K562 (cell line): ENCODE measurements around the gene SH3TC1. TPM values are rescaled to one million over a fixed set of nuclear protein-coding genes. Genes with fewer than 3 reads are reported as not detected.

Experiments
- CBFA2T3 ChIP-seq: fragments of 450-650 bp; IDR thresholded peaks from 2 replicates; pipeline ENCODE4 v1.6.1; 2017
- KDM5B ChIP-seq: fragments of 200-600 bp; sonication (generic); IDR thresholded peaks from 2 replicates; pipeline ENCODE4 v1.6.1; 2012; ENCODE audit warnings: low read depth, mild to moderate bottlenecking, moderate library complexity, low read length, control low read depth, inconsistent platforms; ENCODE audit not compliant: insufficient replicate concordance
- NR2C1 ChIP-seq, 2 experiments: fragments of 450-650 bp; IDR thresholded peaks; 2 replicates each; pipeline ENCODE4 v1.6.1; 2017; ENCODE audit warnings: mild to moderate bottlenecking in 2 of 2, antibody characterized with exemption in 1 of 2, inconsistent platforms in 1 of 2, missing compliant biosample characterization in 1 of 2, missing genetic modification characterization in 1 of 2
- NRF1 ChIP-seq, 2 experiments: fragments of 450-650 bp; IDR thresholded peaks in 1 of 2; conservative IDR thresholded peaks in 1 of 2; 2 replicates each; pipeline ENCODE4 v1.6.1; 2014; ENCODE audit warnings: mild to moderate bottlenecking in 2 of 2
- RBFOX2 ChIP-seq: fragments of 200-400 bp; formaldehyde crosslinking; IDR thresholded peaks from 2 replicates; pipeline ENCODE4 v1.6.1; 2017; ENCODE audit warnings: low read depth, mild to moderate bottlenecking, low read length, moderate library complexity
- ZBTB17 ChIP-seq: fragments of 450-650 bp; formaldehyde crosslinking; IDR thresholded peaks from 2 replicates; pipeline ENCODE4 v1.4.0; 2020; ENCODE audit warnings: mild to moderate bottlenecking
- ZBTB7A ChIP-seq: IDR thresholded peaks from 2 replicates; pipeline ENCODE4 v1.6.1; 2011; ENCODE audit warnings: low read depth, mild to moderate bottlenecking, low read length, moderate library complexity, borderline replicate concordance; ENCODE audit not compliant: control insufficient read depth
- ZFX ChIP-seq: sonication (generic); formaldehyde crosslinking; IDR thresholded peaks from 2 replicates; pipeline ENCODE4 v1.8.0; 2022; ENCODE audit warnings: mild to moderate bottlenecking, missing genetic modification reagents, moderate library complexity
- polyA plus RNA-seq, 8 experiments: library from polyadenylated mRNA; depleted of rRNA in 4 of 8; stranded (reverse) in 5 of 8; unstranded in 3 of 8; fragments of >200 nt; fragmentation: Nextera tagmentation in 2 of 8; fragmentation: Illumina TruSeq in 1 of 8; extraction: Ambion mirVana in 2 of 8; extraction: Trizol in 1 of 8; gene quantifications; 2 replicates each; pipeline versions ENCODE4 v1.2.1 to v1.2.3, GENCODE V29; 2011 to 2014; ENCODE audit warnings: inconsistent platforms in 1 of 8, missing spikeins in 1 of 8
- total RNA-seq, 7 experiments: library from RNA; depleted of rRNA in 6 of 7; stranded (reverse); fragments of >200 nt in 6 of 7; fragmentation: Illumina TruSeq in 2 of 7; extraction: Trizol in 2 of 7; gene quantifications; 2 replicates each; pipeline versions ENCODE4 v1.2.1 to v1.2.3, GENCODE V29; 2011 to 2021; ENCODE audit warnings: low replicate concordance in 1 of 7
- TF ChIP-seq, protein P1 (sequence below): fragments of 450-650 bp; IDR thresholded peaks from 2 replicates; pipeline ENCODE4 v1.6.1; 2016; ENCODE audit warnings: mild to moderate bottlenecking, moderate library complexity
- TF ChIP-seq, protein P2 (sequence below): fragments of 450-650 bp; formaldehyde crosslinking; IDR thresholded peaks from 2 replicates; pipeline ENCODE4 v1.4.0; 2020; ENCODE audit warnings: mild to moderate bottlenecking, moderate library complexity
- TF ChIP-seq, protein P3 (sequence below): fragments of 450-650 bp; IDR thresholded peaks from 2 replicates; pipeline ENCODE4 v1.6.1; 2017; ENCODE audit warnings: antibody characterized with exemption

The SH3TC1 gene
- total and polyA plus RNA-seq, 9 of the 15 experiments (the other 6 are each of a cell fraction or from before 2014, with no cell fraction given), result 0.04 to 2.1 (median 0.48) TPM; not detected in 1

DNA sequence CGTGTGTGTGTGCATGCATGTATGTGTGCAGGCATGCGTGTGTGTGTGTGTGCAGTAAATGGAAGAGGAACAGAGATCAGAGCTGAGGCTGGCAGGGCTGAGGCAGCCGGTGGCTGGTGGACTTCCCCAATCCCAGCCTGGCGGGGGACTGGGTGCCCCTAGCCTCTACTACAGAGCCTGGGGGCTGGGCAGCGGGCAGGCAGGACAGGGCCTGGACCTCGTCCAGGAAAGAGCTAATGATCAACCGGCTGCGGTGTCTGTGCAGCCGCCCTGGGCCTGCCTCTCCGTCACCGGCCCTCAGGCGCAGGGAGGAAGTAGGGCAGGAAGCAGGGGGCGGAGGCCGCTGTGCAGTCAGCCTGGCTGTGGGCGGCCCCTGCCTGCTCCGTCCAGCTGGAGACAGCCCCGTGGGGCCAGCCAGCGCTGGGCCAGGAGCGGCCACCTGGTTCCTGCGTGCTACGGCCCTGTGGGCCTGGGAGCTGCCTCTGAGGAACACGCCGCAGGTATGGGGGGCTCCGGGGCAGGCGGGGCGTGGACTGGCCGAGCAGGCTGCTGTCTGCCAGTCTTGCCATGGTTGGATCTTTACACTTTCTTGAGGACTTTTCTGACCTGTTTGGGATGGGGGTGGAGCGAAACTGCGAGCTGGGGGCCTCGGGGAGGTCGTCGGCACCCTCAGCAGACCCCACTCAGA is at the start of gene SH3TC1 (continued):
- TF ChIP-seq, protein P1, sequence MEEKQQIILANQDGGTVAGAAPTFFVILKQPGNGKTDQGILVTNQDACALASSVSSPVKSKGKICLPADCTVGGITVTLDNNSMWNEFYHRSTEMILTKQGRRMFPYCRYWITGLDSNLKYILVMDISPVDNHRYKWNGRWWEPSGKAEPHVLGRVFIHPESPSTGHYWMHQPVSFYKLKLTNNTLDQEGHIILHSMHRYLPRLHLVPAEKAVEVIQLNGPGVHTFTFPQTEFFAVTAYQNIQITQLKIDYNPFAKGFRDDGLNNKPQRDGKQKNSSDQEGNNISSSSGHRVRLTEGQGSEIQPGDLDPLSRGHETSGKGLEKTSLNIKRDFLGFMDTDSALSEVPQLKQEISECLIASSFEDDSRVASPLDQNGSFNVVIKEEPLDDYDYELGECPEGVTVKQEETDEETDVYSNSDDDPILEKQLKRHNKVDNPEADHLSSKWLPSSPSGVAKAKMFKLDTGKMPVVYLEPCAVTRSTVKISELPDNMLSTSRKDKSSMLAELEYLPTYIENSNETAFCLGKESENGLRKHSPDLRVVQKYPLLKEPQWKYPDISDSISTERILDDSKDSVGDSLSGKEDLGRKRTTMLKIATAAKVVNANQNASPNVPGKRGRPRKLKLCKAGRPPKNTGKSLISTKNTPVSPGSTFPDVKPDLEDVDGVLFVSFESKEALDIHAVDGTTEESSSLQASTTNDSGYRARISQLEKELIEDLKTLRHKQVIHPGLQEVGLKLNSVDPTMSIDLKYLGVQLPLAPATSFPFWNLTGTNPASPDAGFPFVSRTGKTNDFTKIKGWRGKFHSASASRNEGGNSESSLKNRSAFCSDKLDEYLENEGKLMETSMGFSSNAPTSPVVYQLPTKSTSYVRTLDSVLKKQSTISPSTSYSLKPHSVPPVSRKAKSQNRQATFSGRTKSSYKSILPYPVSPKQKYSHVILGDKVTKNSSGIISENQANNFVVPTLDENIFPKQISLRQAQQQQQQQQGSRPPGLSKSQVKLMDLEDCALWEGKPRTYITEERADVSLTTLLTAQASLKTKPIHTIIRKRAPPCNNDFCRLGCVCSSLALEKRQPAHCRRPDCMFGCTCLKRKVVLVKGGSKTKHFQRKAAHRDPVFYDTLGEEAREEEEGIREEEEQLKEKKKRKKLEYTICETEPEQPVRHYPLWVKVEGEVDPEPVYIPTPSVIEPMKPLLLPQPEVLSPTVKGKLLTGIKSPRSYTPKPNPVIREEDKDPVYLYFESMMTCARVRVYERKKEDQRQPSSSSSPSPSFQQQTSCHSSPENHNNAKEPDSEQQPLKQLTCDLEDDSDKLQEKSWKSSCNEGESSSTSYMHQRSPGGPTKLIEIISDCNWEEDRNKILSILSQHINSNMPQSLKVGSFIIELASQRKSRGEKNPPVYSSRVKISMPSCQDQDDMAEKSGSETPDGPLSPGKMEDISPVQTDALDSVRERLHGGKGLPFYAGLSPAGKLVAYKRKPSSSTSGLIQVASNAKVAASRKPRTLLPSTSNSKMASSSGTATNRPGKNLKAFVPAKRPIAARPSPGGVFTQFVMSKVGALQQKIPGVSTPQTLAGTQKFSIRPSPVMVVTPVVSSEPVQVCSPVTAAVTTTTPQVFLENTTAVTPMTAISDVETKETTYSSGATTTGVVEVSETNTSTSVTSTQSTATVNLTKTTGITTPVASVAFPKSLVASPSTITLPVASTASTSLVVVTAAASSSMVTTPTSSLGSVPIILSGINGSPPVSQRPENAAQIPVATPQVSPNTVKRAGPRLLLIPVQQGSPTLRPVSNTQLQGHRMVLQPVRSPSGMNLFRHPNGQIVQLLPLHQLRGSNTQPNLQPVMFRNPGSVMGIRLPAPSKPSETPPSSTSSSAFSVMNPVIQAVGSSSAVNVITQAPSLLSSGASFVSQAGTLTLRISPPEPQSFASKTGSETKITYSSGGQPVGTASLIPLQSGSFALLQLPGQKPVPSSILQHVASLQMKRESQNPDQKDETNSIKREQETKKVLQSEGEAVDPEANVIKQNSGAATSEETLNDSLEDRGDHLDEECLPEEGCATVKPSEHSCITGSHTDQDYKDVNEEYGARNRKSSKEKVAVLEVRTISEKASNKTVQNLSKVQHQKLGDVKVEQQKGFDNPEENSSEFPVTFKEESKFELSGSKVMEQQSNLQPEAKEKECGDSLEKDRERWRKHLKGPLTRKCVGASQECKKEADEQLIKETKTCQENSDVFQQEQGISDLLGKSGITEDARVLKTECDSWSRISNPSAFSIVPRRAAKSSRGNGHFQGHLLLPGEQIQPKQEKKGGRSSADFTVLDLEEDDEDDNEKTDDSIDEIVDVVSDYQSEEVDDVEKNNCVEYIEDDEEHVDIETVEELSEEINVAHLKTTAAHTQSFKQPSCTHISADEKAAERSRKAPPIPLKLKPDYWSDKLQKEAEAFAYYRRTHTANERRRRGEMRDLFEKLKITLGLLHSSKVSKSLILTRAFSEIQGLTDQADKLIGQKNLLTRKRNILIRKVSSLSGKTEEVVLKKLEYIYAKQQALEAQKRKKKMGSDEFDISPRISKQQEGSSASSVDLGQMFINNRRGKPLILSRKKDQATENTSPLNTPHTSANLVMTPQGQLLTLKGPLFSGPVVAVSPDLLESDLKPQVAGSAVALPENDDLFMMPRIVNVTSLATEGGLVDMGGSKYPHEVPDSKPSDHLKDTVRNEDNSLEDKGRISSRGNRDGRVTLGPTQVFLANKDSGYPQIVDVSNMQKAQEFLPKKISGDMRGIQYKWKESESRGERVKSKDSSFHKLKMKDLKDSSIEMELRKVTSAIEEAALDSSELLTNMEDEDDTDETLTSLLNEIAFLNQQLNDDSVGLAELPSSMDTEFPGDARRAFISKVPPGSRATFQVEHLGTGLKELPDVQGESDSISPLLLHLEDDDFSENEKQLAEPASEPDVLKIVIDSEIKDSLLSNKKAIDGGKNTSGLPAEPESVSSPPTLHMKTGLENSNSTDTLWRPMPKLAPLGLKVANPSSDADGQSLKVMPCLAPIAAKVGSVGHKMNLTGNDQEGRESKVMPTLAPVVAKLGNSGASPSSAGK, result peak; percentile 80
- no peak for TF ChIP-seq NR2C1 (IDR thresholded peaks at IDR 0.05)
- TF ChIP-seq NR2C1 (tag; IDR thresholded peaks at IDR 0.05), result no peak
- peak; percentile 9; the same call in 1 of the 2 replicates for TF ChIP-seq ZBTB7A
- TF ChIP-seq RBFOX2, result peak; percentile 44
- TF ChIP-seq, protein P2, sequence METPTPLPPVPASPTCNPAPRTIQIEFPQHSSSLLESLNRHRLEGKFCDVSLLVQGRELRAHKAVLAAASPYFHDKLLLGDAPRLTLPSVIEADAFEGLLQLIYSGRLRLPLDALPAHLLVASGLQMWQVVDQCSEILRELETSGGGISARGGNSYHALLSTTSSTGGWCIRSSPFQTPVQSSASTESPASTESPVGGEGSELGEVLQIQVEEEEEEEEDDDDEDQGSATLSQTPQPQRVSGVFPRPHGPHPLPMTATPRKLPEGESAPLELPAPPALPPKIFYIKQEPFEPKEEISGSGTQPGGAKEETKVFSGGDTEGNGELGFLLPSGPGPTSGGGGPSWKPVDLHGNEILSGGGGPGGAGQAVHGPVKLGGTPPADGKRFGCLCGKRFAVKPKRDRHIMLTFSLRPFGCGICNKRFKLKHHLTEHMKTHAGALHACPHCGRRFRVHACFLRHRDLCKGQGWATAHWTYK (CRISPR knock-in tag), result peak; percentile 45; the same call in 1 of the 2 replicates
- peak; percentile 77 for TF ChIP-seq ZFX
- TF ChIP-seq ZBTB17, result 0 out of 2 replicates have a peak, but pooled peaks have one; percentile 33
- TF ChIP-seq, protein P3, sequence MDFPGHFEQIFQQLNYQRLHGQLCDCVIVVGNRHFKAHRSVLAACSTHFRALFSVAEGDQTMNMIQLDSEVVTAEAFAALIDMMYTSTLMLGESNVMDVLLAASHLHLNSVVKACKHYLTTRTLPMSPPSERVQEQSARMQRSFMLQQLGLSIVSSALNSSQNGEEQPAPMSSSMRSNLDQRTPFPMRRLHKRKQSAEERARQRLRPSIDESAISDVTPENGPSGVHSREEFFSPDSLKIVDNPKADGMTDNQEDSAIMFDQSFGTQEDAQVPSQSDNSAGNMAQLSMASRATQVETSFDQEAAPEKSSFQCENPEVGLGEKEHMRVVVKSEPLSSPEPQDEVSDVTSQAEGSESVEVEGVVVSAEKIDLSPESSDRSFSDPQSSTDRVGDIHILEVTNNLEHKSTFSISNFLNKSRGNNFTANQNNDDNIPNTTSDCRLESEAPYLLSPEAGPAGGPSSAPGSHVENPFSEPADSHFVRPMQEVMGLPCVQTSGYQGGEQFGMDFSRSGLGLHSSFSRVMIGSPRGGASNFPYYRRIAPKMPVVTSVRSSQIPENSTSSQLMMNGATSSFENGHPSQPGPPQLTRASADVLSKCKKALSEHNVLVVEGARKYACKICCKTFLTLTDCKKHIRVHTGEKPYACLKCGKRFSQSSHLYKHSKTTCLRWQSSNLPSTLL, result no peak
- TF ChIP-seq CBFA2T3, result peak; percentile 28
- peak; percentile 71 to 77 for TF ChIP-seq NRF1 (conservative IDR thresholded peaks at IDR 0.05 in 1 of 2, IDR thresholded peaks at IDR 0.05 in 1 of 2)
- TF ChIP-seq KDM5B, result no peak
